Lung (tissue), 12 donors: ENCODE results near the gene DAD1. TPM values are rescaled to one million over a fixed set of nuclear protein-coding genes. Genes with fewer than 3 reads are reported as not detected.

Source experiments
- ATAC-seq: fragments of 200-7000 bp; cut with Tn5 transposase; one replicate; pipeline ENCODE4 v1.9.1; 2020; ENCODE audit warnings: moderate number of reproducible peaks; ENCODE audit not compliant: insufficient read depth, low FRiP score
- DNase-seq, 3 donors: peaks; one replicate each; pipeline ENCODE4 v3.0.0-alpha.2; 2013 to 2017
- H3K27ac ChIP-seq, 2 donors: one replicate each; pipeline ENCODE4 v1.5.1; 2013; ENCODE audit warnings: mild to moderate bottlenecking in 2 of 2, moderate library complexity in 2 of 2, control low read depth in 1 of 2, inconsistent platforms in 1 of 2, low read depth in 1 of 2, low read length in 1 of 2
- H3K27me3 ChIP-seq, 3 donors: one replicate each; pipeline ENCODE4 v1.5.1; 2013; ENCODE audit warnings: low read length in 2 of 3; ENCODE audit not compliant: control insufficient read depth in 3 of 3, insufficient read depth in 3 of 3
- H3K36me3 ChIP-seq, 4 donors: one replicate each; pipeline ENCODE4 v1.5.1; 2013; ENCODE audit warnings: low read length in 4 of 4, mild to moderate bottlenecking in 1 of 4, moderate library complexity in 1 of 4; ENCODE audit not compliant: control insufficient read depth in 4 of 4, insufficient read depth in 4 of 4
- H3K4me1 ChIP-seq, 5 donors: one replicate each; pipeline ENCODE4 v1.5.1; 2013; ENCODE audit warnings: low read length in 5 of 5, mild to moderate bottlenecking in 2 of 5, moderate library complexity in 1 of 5; ENCODE audit not compliant: control insufficient read depth in 5 of 5, insufficient read depth in 5 of 5
- H3K4me3 ChIP-seq: one replicate; pipeline ENCODE4 v1.5.1; 2013; ENCODE audit warnings: mild to moderate bottlenecking, control low read depth, moderate library complexity
- H3K9ac ChIP-seq, 2 donors: one replicate each; pipeline ENCODE4 v1.5.1; 2013; ENCODE audit warnings: low read length in 2 of 2, control low read depth in 1 of 2; ENCODE audit not compliant: insufficient read depth in 1 of 2
- H3K9me3 ChIP-seq, 4 donors: one replicate each; pipeline ENCODE4 v1.5.1; 2013; ENCODE audit warnings: low read length in 3 of 4, mild to moderate bottlenecking in 1 of 4, moderate library complexity in 1 of 4; ENCODE audit not compliant: control insufficient read depth in 4 of 4, insufficient read depth in 3 of 4
- CTCF ChIP-seq: IDR thresholded peaks from 2 replicates; pipeline ENCODE4 v1.5.1; 2012; ENCODE audit warnings: mild to moderate bottlenecking; ENCODE audit errors: control extremely low read depth, extremely low read depth
- WGBS, 2 donors: extraction: QIAGEN DNeasy Blood & Tissue Kit; methylation state at CpG; one replicate each; pipeline ENCODE4 v1.1.7; 2013; 5-methylcytosine and 5-hydroxymethylcytosine counted together
- polyA plus RNA-seq, 2 donors: library from polyadenylated mRNA; stranded (reverse); fragments of 200-250 nt; gene quantifications; one replicate each; pipeline ENCODE4 v1.2.1, GENCODE V29; 2013
- total RNA-seq, 2 donors: library from RNA; depleted of rRNA in 1 of 2; stranded (reverse); fragments of >200 nt in 1 of 2; gene quantifications; one replicate each; pipeline ENCODE4 v1.2.1, GENCODE V29; 2014 to 2021
- donor health status: control.
- donor health status: control.
- donor health status: Bipolar disorder and iron deficiency.
- donor health status: healthy.
- donor health status: DM: yes; HTN: yes; CAD: no.

DAD1 gene
- total and polyA plus RNA-seq, 4 donors: 164 to 377 (median 217) TPM

- Histone ChIP-seq H3K9me3 (no peaks in the 10 kb centered on the region), H3K27ac (no peak overlapping the region), H3K4me3 (no peak overlapping the region), H3K36me3 (peaks cover 29 to 44% (median 38%) of the 10 kb centered on the region in 4 donors), H3K4me1 (peaks cover 4 to 10% (median 7%) of the 10 kb centered on the region in 5 donors), H3K27me3 (no peaks in the 10 kb centered on the region), H3K9ac (no peak overlapping the region)
- DNase-seq (no peak), ATAC-seq (no peak)
- TF ChIP-seq CTCF: no peak
Measured at GRCh38 chr14:22602862-22603261, 13.8 kb upstream of the DAD1 start.

DNA sequence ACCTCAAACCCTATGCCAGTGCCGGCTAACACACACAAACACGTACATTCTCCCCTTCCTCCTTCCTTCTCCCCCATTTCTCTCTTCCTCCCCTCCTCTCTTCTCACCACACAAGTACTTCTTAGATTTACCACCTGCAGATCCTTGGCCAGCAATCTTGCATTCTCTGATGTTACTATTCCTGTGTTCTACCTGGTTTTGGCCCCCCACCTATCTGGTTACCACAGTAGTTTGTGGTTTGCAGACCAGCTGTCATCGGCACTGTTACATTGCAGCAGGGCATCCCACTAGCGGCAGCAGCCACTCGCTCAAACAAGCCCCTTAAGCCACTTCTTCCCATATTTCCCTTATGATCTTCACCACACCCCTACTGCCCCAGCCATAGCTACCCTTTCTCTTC, 13.0 kb upstream of the DAD1 start:
- WGBS, 2 donors: 51 to 83% methylated on average over 5 of the region's 5 CpGs
- DNase-seq (no peak), ATAC-seq (no peak)
- Histone ChIP-seq H3K36me3 (peaks cover 24 to 37% (median 35%) of the 10 kb centered on the region in 4 donors), H3K4me1 (peaks cover 4 to 13% (median 7%) of the 10 kb centered on the region in 5 donors), H3K4me3 (no peak overlapping the region), H3K9me3 (no peaks in the 10 kb centered on the region), H3K27me3 (no peaks in the 10 kb centered on the region), H3K9ac (no peak overlapping the region), H3K27ac (no peak overlapping the region)
- TF ChIP-seq CTCF: no peak

- Histone ChIP-seq H3K4me3 (no peak overlapping the region), H3K9ac (no peak overlapping the region), H3K4me1 (peaks cover 4 to 13% (median 7%) of the 10 kb centered on the region in 5 donors), H3K9me3 (no peaks in the 10 kb centered on the region), H3K36me3 (peaks cover 22 to 37% (median 34%) of the 10 kb centered on the region in 4 donors), H3K27ac (no peak overlapping the region), H3K27me3 (no peaks in the 10 kb centered on the region)
- no peak for TF ChIP-seq CTCF
- WGBS, 2 donors: 68 to 84% methylated on average over 2 of the region's 2 CpGs
- ATAC-seq: no peak
- no peak for DNase-seq
Measured at GRCh38 chr14:22601456-22601855, 12.4 kb upstream of the DAD1 start.

GRCh38 chr14:22600027-22600426, 11.0 kb upstream of the DAD1 start:
- Histone ChIP-seq H3K27me3 (no peaks in the 10 kb centered on the region), H3K9ac (no peak overlapping the region), H3K4me3 (no peak overlapping the region), H3K27ac (no peak overlapping the region), H3K4me1 (peaks cover 4 to 13% (median 7%) of the 10 kb centered on the region in 5 donors), H3K9me3 (no peaks in the 10 kb centered on the region), H3K36me3 (peaks cover 14 to 31% (median 24%) of the 10 kb centered on the region in 4 donors)
- ATAC-seq (no peak), DNase-seq (no peak)
- TF ChIP-seq CTCF: no peak
